ENCODE results near the gene TNC. TPM values are rescaled to one million over a fixed set of nuclear protein-coding genes. Genes with fewer than 3 reads are reported as not detected.

TNC gene
- total RNA-seq, 2 donors from 2014 or later, result 67.5 to 172 TPM

GRCh38 chr9:115034801-115035200 is 83.2 kb downstream of the TNC start:
- H3K36me3 Mint-ChIP-seq (ENCODE audit: low read depth), result peaks cover 68% of the 10 kb centered on the region
- H3K27me3 Mint-ChIP-seq (ENCODE audit: insufficient read depth), result no peaks in the 10 kb centered on the region
- no peak overlapping the region for H3K27ac Mint-ChIP-seq
- Histone ChIP-seq H3K9ac (ENCODE audit: extremely low read depth, low read length, poor library complexity, severe bottlenecking) (no peak overlapping the region), H3K27ac (ENCODE audit: low read depth, low read length) (no peak overlapping the region), H3K27me3 (ENCODE audit: control insufficient read depth, insufficient read depth, low read length, poor library complexity, severe bottlenecking) (no peaks in the 10 kb centered on the region), H3K9me3 (ENCODE audit: control insufficient read depth, low read length) (no peaks in the 10 kb centered on the region), H3K4me3 (ENCODE audit: low read length) (no peak overlapping the region), H3K36me3 (ENCODE audit: control insufficient read depth, insufficient read depth, low read length) (peaks cover 59% of the 10 kb centered on the region), H3K4me1 (ENCODE audit: control insufficient read depth, insufficient read depth, low read length) (peaks cover 6% of the 10 kb centered on the region)
- WGBS, 2 experiments (ENCODE audit: insufficient coverage in 1 of 2, insufficient read length in 1 of 2), result no CpG with 5 or more reads among the region's 1 CpG
- no peak for DNase-seq
- H3K4me3 Mint-ChIP-seq, result no peak overlapping the region
- no peaks in the 10 kb centered on the region for H3K9me3 Mint-ChIP-seq
- H3K4me1 Mint-ChIP-seq, result peaks cover 15% of the 10 kb centered on the region
- no peak for TF ChIP-seq CTCF (conservative IDR thresholded peaks at IDR 0.05)

- no peaks in the 10 kb centered on the region for H3K27me3 ChIP-seq (ENCODE audit: control insufficient read depth, insufficient read depth, low read length, poor library complexity, severe bottlenecking)
- no peak overlapping the region for H3K27ac Mint-ChIP-seq
- no peak for DNase-seq
These were observed 84.2 kb downstream of the TNC start for GRCh38 chr9:115033800-115034199.

GRCh38 chr9:115032296-115032695 is 85.7 kb downstream of the TNC start:
- no peak for TF ChIP-seq CTCF (conservative IDR thresholded peaks at IDR 0.05)
- no peak overlapping the region for H3K9ac ChIP-seq (ENCODE audit: extremely low read depth, low read length, poor library complexity, severe bottlenecking)
- no peak overlapping the region for H3K4me3 ChIP-seq (ENCODE audit: low read length)
- no peak overlapping the region for H3K4me3 Mint-ChIP-seq
- peaks cover 17% of the 10 kb centered on the region for H3K4me1 ChIP-seq (ENCODE audit: control insufficient read depth, insufficient read depth, low read length)
- no peaks in the 10 kb centered on the region for H3K27me3 Mint-ChIP-seq (ENCODE audit: insufficient read depth)
- H3K4me1 Mint-ChIP-seq, result peaks cover 35% of the 10 kb centered on the region
- H3K27ac ChIP-seq (ENCODE audit: low read depth, low read length), result no peak overlapping the region
- peaks cover 51% of the 10 kb centered on the region for H3K36me3 Mint-ChIP-seq (ENCODE audit: low read depth)
- no peaks in the 10 kb centered on the region for H3K9me3 Mint-ChIP-seq
- WGBS, 2 experiments (ENCODE audit: insufficient coverage in 1 of 2, insufficient read length in 1 of 2), result 90 to 91% methylated on average over 1 of the region's 1 CpG
- peaks cover 39% of the 10 kb centered on the region for H3K36me3 ChIP-seq (ENCODE audit: control insufficient read depth, insufficient read depth, low read length)
- no peaks in the 10 kb centered on the region for H3K9me3 ChIP-seq (ENCODE audit: control insufficient read depth, low read length)
- DNase-seq, result no peak
- no peaks in the 10 kb centered on the region for H3K27me3 ChIP-seq (ENCODE audit: control insufficient read depth, insufficient read depth, low read length, poor library complexity, severe bottlenecking)
- no peak overlapping the region for H3K27ac Mint-ChIP-seq

More at GRCh38 chr9:115033800-115034199, 84.2 kb downstream of the TNC start:
- no peaks in the 10 kb centered on the region for H3K27me3 Mint-ChIP-seq (ENCODE audit: insufficient read depth)
- peaks cover 23% of the 10 kb centered on the region for H3K4me1 Mint-ChIP-seq
- 89 to 92% methylated on average over 2 of the region's 2 CpGs for WGBS, 2 experiments (ENCODE audit: insufficient coverage in 1 of 2, insufficient read length in 1 of 2)
- peaks cover 10% of the 10 kb centered on the region for H3K4me1 ChIP-seq (ENCODE audit: control insufficient read depth, insufficient read depth, low read length)
- no peak overlapping the region for H3K4me3 Mint-ChIP-seq
- no peaks in the 10 kb centered on the region for H3K9me3 Mint-ChIP-seq
- no peak overlapping the region for H3K4me3 ChIP-seq (ENCODE audit: low read length)
- H3K36me3 ChIP-seq (ENCODE audit: control insufficient read depth, insufficient read depth, low read length), result peaks cover 49% of the 10 kb centered on the region
- no peak overlapping the region for H3K9ac ChIP-seq (ENCODE audit: extremely low read depth, low read length, poor library complexity, severe bottlenecking)
- H3K36me3 Mint-ChIP-seq (ENCODE audit: low read depth), result peaks cover 60% of the 10 kb centered on the region
- TF ChIP-seq CTCF (conservative IDR thresholded peaks at IDR 0.05), result no peak
- no peak overlapping the region for H3K27ac ChIP-seq (ENCODE audit: low read depth, low read length)
- H3K9me3 ChIP-seq (ENCODE audit: control insufficient read depth, low read length), result no peaks in the 10 kb centered on the region
